IMR-90 (cell line): ENCODE results near the gene FXYD1. TPM values are rescaled to one million over a fixed set of nuclear protein-coding genes. Genes with fewer than 3 reads are reported as not detected.

Source experiments
- CHD1 ChIP-seq: IDR thresholded peaks from 2 replicates; pipeline ENCODE4 v1.6.1; 2012; ENCODE audit warnings: low read depth, low read length, improper control_type of control experiment
- MAZ ChIP-seq: IDR thresholded peaks from 2 replicates; pipeline ENCODE4 v1.6.1; 2012; ENCODE audit warnings: low read depth, mild to moderate bottlenecking, low read length, improper control_type of control experiment, moderate library complexity, borderline replicate concordance
- MXI1 ChIP-seq: IDR thresholded peaks from 2 replicates; pipeline ENCODE4 v1.6.1; 2012; ENCODE audit warnings: low read depth, mild to moderate bottlenecking, low read length, moderate library complexity, borderline replicate concordance
- NFE2L2 ChIP-seq: fragments of 150-350 bp; IDR thresholded peaks from 2 replicates; pipeline ENCODE4 v1.6.1; 2016; ENCODE audit warnings: low read depth, mild to moderate bottlenecking, low read length
- POLR2A ChIP-seq: IDR thresholded peaks from 2 replicates; pipeline ENCODE4 v1.6.1; 2012; ENCODE audit warnings: mild to moderate bottlenecking, low read depth, low read length
- RAD21 ChIP-seq: IDR thresholded peaks from 2 replicates; pipeline ENCODE4 v1.6.1; 2012; ENCODE audit warnings: low read length, improper control_type of control experiment
- SMC3 ChIP-seq: fragments of 150-350 bp; IDR thresholded peaks from 2 replicates; pipeline ENCODE4 v1.6.1; 2016; ENCODE audit warnings: low read depth, mild to moderate bottlenecking, antibody characterized with exemption, low read length, moderate library complexity
- polyA plus RNA-seq, 3 experiments: library from polyadenylated mRNA; depleted of rRNA; stranded (reverse); fragments of >200 nt; gene quantifications; 2 replicates each; pipeline ENCODE4 v1.2.3, GENCODE V29; 2012; ENCODE audit warnings: low replicate concordance in 1 of 3
- total RNA-seq: library from RNA; depleted of rRNA; stranded (reverse); fragments of >200 nt; gene quantifications from 2 replicates; pipeline ENCODE4 v1.2.3, GENCODE V29; 2012
- TF ChIP-seq, protein P1 (sequence below): fragments of 150-350 bp; IDR thresholded peaks from 2 replicates; pipeline ENCODE4 v1.6.1; 2017; ENCODE audit warnings: mild to moderate bottlenecking, antibody characterized with exemption, low read length, low read depth

Gene FXYD1
- total and polyA plus RNA-seq, 2 of the 4 experiments (the other 2 are of a cell fraction), result 0.18 to 3.9 TPM

GRCh38 chr19:35140962-35141836 is 2.6 kb downstream of the FXYD1 start (continued):
- no peak for TF ChIP-seq MXI1
- TF ChIP-seq NFE2L2, result no peak
- TF ChIP-seq RAD21, result peak; percentile 46
- peak; percentile 34; the same call in 1 of the 2 replicates for TF ChIP-seq SMC3
- no peak for TF ChIP-seq POLR2A
- no peak for TF ChIP-seq CHD1
- TF ChIP-seq MAZ, result peak; percentile 44; the same call in 1 of the 2 replicates
- TF ChIP-seq, protein P1, sequence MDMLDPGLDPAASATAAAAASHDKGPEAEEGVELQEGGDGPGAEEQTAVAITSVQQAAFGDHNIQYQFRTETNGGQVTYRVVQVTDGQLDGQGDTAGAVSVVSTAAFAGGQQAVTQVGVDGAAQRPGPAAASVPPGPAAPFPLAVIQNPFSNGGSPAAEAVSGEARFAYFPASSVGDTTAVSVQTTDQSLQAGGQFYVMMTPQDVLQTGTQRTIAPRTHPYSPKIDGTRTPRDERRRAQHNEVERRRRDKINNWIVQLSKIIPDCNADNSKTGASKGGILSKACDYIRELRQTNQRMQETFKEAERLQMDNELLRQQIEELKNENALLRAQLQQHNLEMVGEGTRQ, result no peak
